Fibroblast of lung (primary cell): ENCODE measurements around the gene ADCK1. TPM values are rescaled to one million over a fixed set of nuclear protein-coding genes. Genes with fewer than 3 reads are reported as not detected.
"Not testable (repeated sequence)": the region's sequence is repeated elsewhere in the genome, so short reads cannot be mapped to it uniquely, and the experiment has no call there.

Experiments used
- DNase-seq, 2 donors: peaks; one replicate each; pipeline versions ENCODE4 v3.0.0 to v3.0.0-alpha.2; 2010; ENCODE audit warnings: low read depth in 2 of 2
- H2AFZ ChIP-seq: 2 replicates; pipeline ENCODE4 v1.5.1; 2012; ENCODE audit warnings: low read length, control low read depth, inconsistent platforms
- H3K27ac ChIP-seq: 2 replicates; pipeline ENCODE4 v1.5.1; 2011; ENCODE audit warnings: low read length, control low read depth; ENCODE audit not compliant: insufficient read depth
- H3K27me3 ChIP-seq: 2 replicates; pipeline ENCODE4 v1.5.1; 2011; ENCODE audit warnings: mild to moderate bottlenecking, low read length; ENCODE audit not compliant: control insufficient read depth, insufficient read depth
- H3K36me3 ChIP-seq: 2 replicates; pipeline ENCODE4 v1.5.1; 2011; ENCODE audit warnings: low read length; ENCODE audit not compliant: control insufficient read depth, insufficient read depth
- H3K4me1 ChIP-seq: 2 replicates; pipeline ENCODE4 v1.5.1; 2011; ENCODE audit warnings: low read length; ENCODE audit not compliant: control insufficient read depth, insufficient read depth; ENCODE audit errors: extremely low read depth
- H3K4me2 ChIP-seq: 2 replicates; pipeline ENCODE4 v1.5.1; 2011; ENCODE audit warnings: low read length, control low read depth; ENCODE audit not compliant: insufficient read depth; ENCODE audit errors: extremely low read depth
- H3K4me3 ChIP-seq, 4 experiments: fragments of 200-600 bp in 1 of 4; sonication (generic) in 1 of 4; replicated peaks in 1 of 4; 2 replicates each; pipeline ENCODE4 v1.5.1; 2011 to 2016; ENCODE audit warnings: low read length in 4 of 4, low read depth in 3 of 4, mild to moderate bottlenecking in 3 of 4, control low read depth in 2 of 4, inconsistent platforms in 1 of 4, mixed read lengths in 1 of 4; ENCODE audit not compliant: insufficient read depth in 1 of 4; ENCODE audit errors: control extremely low read depth in 1 of 4
- H3K79me2 ChIP-seq: 2 replicates; pipeline ENCODE4 v1.5.1; 2012; ENCODE audit warnings: mild to moderate bottlenecking, low read length, inconsistent platforms; ENCODE audit not compliant: control insufficient read depth, insufficient read depth
- H3K9ac ChIP-seq: 2 replicates; pipeline ENCODE4 v1.5.1; 2011; ENCODE audit warnings: mild to moderate bottlenecking, low read length, control low read depth; ENCODE audit not compliant: insufficient read depth
- H3K9me3 ChIP-seq: 2 replicates; pipeline ENCODE4 v1.5.1; 2012; ENCODE audit warnings: low read depth, low read length; ENCODE audit not compliant: control insufficient read depth, insufficient read depth
- H4K20me1 ChIP-seq: 2 replicates; pipeline ENCODE4 v1.5.1; 2011; ENCODE audit warnings: low read length; ENCODE audit not compliant: control insufficient read depth, insufficient read depth; ENCODE audit errors: extremely low read depth
- EZH2 ChIP-seq: IDR thresholded peaks from 2 replicates; pipeline ENCODE4 v1.5.1; 2012; ENCODE audit warnings: low read length, control low read depth, mild to moderate bottlenecking; ENCODE audit errors: missing control alignments
- polyA plus RNA-seq, 2 donors: library from polyadenylated mRNA; depleted of rRNA in 1 of 2; stranded (reverse) in 1 of 2; unstranded in 1 of 2; fragments of >200 nt; gene quantifications; 2 replicates each; pipeline ENCODE4 v1.2.1, GENCODE V29; 2011 to 2012; ENCODE audit warnings: missing spikeins in 1 of 2
- total RNA-seq: library from RNA; depleted of rRNA; stranded (reverse); fragments of >200 nt; gene quantifications from 2 replicates; pipeline ENCODE4 v1.2.1, GENCODE V29; 2014
- TF ChIP-seq, protein P1 (sequence below), 2 donors: IDR thresholded peaks in 1 of 2; conservative IDR thresholded peaks in 1 of 2; 1 replicate in 1 of 2; 2 replicates in 1 of 2; pipeline ENCODE4 v1.5.1; 2011 to 2012; ENCODE audit warnings: low read length in 2 of 2, control low read depth in 1 of 2, inconsistent platforms in 1 of 2, low read depth in 1 of 2, mild to moderate bottlenecking in 1 of 2

ADCK1 gene
- total and polyA plus RNA-seq, 2 donors (not counting 1 experiment from before 2014, with no cell fraction given), result 4.6 to 4.8 TPM

DNA sequence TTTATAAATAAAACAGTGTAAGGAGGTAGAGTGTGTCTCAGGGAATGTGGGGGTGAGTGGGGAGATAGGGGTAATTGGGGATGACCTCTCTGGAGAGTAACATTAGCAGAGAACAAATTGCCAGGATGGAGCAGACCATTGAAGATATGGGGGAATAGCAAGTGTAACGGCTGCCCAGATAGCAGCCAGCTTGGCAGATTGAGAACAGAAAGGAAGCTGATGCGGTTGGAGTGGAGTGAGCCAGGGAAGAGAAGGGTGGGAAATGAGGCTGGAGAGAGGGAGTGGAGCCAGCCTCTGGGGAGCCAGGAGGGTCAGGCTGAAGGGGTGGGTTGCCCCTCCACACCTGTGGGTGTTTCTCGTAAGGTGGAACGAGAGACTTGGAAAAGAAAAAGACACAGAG, 5.6 kb upstream of the ADCK1 start:
- H3K36me3 ChIP-seq, result no peaks in the 10 kb centered on the region
- H3K9ac ChIP-seq, result no peak overlapping the region
- H3K27me3 ChIP-seq, result no peaks in the 10 kb centered on the region
- H3K4me3 ChIP-seq, result no peak overlapping the region
- no peak for DNase-seq
- H3K9me3 ChIP-seq, result no peaks in the 10 kb centered on the region
- H3K79me2 ChIP-seq, result no peaks in the 10 kb centered on the region
- TF ChIP-seq, protein P1, sequence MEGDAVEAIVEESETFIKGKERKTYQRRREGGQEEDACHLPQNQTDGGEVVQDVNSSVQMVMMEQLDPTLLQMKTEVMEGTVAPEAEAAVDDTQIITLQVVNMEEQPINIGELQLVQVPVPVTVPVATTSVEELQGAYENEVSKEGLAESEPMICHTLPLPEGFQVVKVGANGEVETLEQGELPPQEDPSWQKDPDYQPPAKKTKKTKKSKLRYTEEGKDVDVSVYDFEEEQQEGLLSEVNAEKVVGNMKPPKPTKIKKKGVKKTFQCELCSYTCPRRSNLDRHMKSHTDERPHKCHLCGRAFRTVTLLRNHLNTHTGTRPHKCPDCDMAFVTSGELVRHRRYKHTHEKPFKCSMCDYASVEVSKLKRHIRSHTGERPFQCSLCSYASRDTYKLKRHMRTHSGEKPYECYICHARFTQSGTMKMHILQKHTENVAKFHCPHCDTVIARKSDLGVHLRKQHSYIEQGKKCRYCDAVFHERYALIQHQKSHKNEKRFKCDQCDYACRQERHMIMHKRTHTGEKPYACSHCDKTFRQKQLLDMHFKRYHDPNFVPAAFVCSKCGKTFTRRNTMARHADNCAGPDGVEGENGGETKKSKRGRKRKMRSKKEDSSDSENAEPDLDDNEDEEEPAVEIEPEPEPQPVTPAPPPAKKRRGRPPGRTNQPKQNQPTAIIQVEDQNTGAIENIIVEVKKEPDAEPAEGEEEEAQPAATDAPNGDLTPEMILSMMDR (conservative IDR thresholded peaks at IDR 0.05 in 1 of 2, IDR thresholded peaks at IDR 0.05 in 1 of 2; ENCODE audit: low read depth in 1 of 2, low read length in 2 of 2), result no peak
- TF ChIP-seq EZH2, result no peak
- no peaks in the 10 kb centered on the region for H3K4me1 ChIP-seq
- no peaks in the 10 kb centered on the region for H4K20me1 ChIP-seq
- no peak overlapping the region for H2AFZ ChIP-seq
- H3K4me2 ChIP-seq, result no peak overlapping the region
- H3K27ac ChIP-seq, result no peak overlapping the region

DNA sequence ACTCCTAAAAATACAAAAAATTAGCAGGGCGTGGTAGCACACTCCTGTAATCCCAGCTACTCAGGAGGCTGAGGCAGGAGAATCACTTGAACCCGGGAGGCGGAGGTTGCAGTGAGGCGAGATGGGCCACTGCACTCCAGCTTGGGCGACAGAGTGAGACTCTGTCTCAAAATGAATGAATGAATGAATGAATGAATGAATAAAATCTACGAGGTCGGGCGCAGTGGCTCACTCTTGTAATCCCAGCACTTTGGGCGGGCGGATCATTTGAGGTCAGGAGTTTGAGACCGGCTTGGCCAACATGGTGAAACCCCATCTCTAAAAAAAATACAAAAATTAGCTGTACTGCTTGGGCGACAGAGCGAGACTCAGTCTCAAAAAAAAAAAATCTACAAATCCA, 453 bp upstream of the ADCK1 start:
- not testable (repeated sequence) for H3K79me2 ChIP-seq, H4K20me1 ChIP-seq, DNase-seq, H3K9ac ChIP-seq, H3K27ac ChIP-seq, H3K36me3 ChIP-seq, H3K27me3 ChIP-seq, H3K9me3 ChIP-seq, H3K4me1 ChIP-seq
- H3K4me3 ChIP-seq, result peak overlapping the region; percentile 74 to 86 (median 80)
- peak overlapping the region; percentile 91 for H2AFZ ChIP-seq
- H3K4me2 ChIP-seq, result peak overlapping the region; percentile 93

DNA sequence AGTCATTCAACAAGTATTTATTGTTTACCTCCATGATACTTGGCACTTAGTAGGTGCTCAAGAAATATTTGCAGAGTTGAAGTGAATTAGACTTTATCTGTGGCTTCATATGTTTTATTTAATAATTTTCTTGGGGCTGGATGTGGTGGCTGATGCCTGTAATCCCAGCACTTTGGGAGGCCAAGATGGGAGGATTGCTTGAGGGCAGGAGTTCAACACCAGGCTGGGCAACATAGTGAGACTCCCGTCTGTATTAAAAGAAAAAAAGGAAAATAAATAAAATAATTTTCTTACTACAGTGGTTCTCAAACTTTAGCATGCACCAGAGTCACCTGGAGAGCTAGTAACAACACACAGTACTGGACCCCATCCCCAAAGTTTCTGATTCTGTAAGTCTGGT, 905 bp downstream of the ADCK1 start:
- peak overlapping the region; percentile 93 for H3K4me2 ChIP-seq
- H2AFZ ChIP-seq, result peak overlapping the region; percentile 91
- H3K79me2 ChIP-seq, result no peaks in the 10 kb centered on the region
- no peaks in the 10 kb centered on the region for H3K9me3 ChIP-seq
- DNase-seq, result no peak
- H3K27ac ChIP-seq, result no peak overlapping the region
- no peak for TF ChIP-seq EZH2
- H3K4me3 ChIP-seq, result peak overlapping the region; percentile 74 to 86 (median 80)
- no peaks in the 10 kb centered on the region for H4K20me1 ChIP-seq
- no peaks in the 10 kb centered on the region for H3K4me1 ChIP-seq
- H3K27me3 ChIP-seq, result no peaks in the 10 kb centered on the region
- H3K36me3 ChIP-seq, result no peaks in the 10 kb centered on the region
- no peak overlapping the region for H3K9ac ChIP-seq

DNA sequence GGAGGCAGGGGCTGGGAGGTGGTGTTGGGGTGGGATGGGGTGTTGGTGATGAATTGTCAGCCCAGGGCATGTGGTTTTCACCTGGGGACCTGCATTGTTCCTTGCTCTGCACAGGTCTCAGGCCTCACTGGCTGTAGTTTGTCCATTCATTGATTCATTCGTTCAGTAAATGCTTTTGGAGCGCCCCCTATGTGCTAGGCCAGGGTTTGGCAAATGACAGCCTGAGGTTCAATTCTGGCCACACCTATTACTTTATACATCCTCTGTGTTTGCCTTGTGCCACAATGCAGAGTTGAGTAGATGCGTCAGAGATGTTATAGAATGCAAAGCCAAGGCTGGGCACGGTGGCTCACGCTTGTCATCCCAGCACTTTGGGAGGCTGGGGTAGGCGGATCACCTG, 4.7 kb downstream of the ADCK1 start:
- Histone ChIP-seq H3K9ac (no peak overlapping the region), H3K9me3 (no peaks in the 10 kb centered on the region), H4K20me1 (no peaks in the 10 kb centered on the region), H3K4me2 (no peak overlapping the region), H3K27ac (no peak overlapping the region), H3K4me1 (no peaks in the 10 kb centered on the region), H2AFZ (no peak overlapping the region), H3K27me3 (no peaks in the 10 kb centered on the region), H3K79me2 (no peaks in the 10 kb centered on the region), H3K4me3 (no peak overlapping the region), H3K36me3 (no peaks in the 10 kb centered on the region)
- TF ChIP-seq, protein P1 (conservative IDR thresholded peaks at IDR 0.05 in 1 of 2, IDR thresholded peaks at IDR 0.05 in 1 of 2; ENCODE audit: low read depth in 1 of 2, low read length in 2 of 2), result peak; percentile 24 to 29
- no peak for TF ChIP-seq EZH2
- DNase-seq, result no peak
